Measurements from ENCODE around the gene SLC22A12. TPM values are rescaled to one million over a fixed set of nuclear protein-coding genes. Genes with fewer than 3 reads are reported as not detected.

Gene SLC22A12
- total and polyA plus RNA-seq, 2 donors (not counting 3 experiments of a cell fraction or from before 2014, with no cell fraction given): not detected

- Histone ChIP-seq H3K27ac (ENCODE audit: insufficient read depth, low read depth, low read length) (no peak overlapping the region), H3K9me3 (replicated peaks; ENCODE audit: control insufficient read depth, insufficient read depth, low read length) (no peaks in the 10 kb centered on the region), H4K20me1 (replicated peaks; ENCODE audit: control insufficient read depth, extremely low read depth, insufficient read depth, low read length) (no peaks in the 10 kb centered on the region), H3K4me3 (replicated peaks in 1 of 3; ENCODE audit: insufficient read depth in 1 of 3, low read depth in 1 of 3, low read length in 3 of 3) (no peak overlapping the region), H3K36me3 (ENCODE audit: control insufficient read depth in 2 of 2, extremely low read depth in 1 of 2, insufficient read depth in 2 of 2, low read length in 2 of 2) (no peaks in the 10 kb centered on the region), H3K4me1 (ENCODE audit: control insufficient read depth, extremely low read depth, insufficient read depth, low read length) (peaks cover 10% of the 10 kb centered on the region), H3K27me3 (ENCODE audit: control insufficient read depth in 2 of 2, insufficient read depth in 2 of 2, low read length in 2 of 2) (no peaks in the 10 kb centered on the region), H3K9me1 (replicated peaks; ENCODE audit: control insufficient read depth, extremely low read depth, insufficient read depth, low read length) (no peaks in the 10 kb centered on the region), H3K9ac (replicated peaks; ENCODE audit: extremely low read depth, insufficient read depth, low read length) (no peak overlapping the region), H3K4me2 (ENCODE audit: insufficient read depth, low read length) (no peak overlapping the region), H3K79me2 (ENCODE audit: control insufficient read depth, insufficient read depth, low read length) (no peaks in the 10 kb centered on the region), H2AFZ (ENCODE audit: low read depth, low read length) (no peak overlapping the region)
- TF ChIP-seq GATA2 (IDR thresholded peaks at IDR 0.05; ENCODE audit: insufficient read depth, insufficient read length, low read depth, low read length): no peak
- TF ChIP-seq EZH2 (IDR thresholded peaks at IDR 0.05; ENCODE audit: borderline replicate concordance, low read depth, low read length, severe bottlenecking): no peak
- dilution Hi-C loops (cut with MboI; ENCODE audit: extremely low pct_ligation_motif_present, low sequenced_read_pairs) (no loop called here), intact Hi-C loops (cut with micrococcal nuclease) (no loop called here)
- ChIA-PET CTCF (interaction anchor here (2.0 to 2.6 kb wide), 2 partner anchors 19 to 97 kb away, joined by 4 to 10 read pairs; no protein-coding TSS in a partner anchor), POLR2A (no interaction called here)
- FAIRE-seq (no peak), DNase-seq (ENCODE audit: low read depth, low spot score) (no peak)
- BruUV-seq (replicated peaks): no TSS peak
These were observed 44.4 kb upstream of the SLC22A12 start for GRCh38 chr11:64546600-64546999.

GRCh38 chr11:64549969-64550368 is 41.1 kb upstream of the SLC22A12 start:
- CTCF ChIA-PET: interaction anchor here (0.7 to 1.2 kb wide), 2 partner anchors 98 to 103 kb away, joined by 4 to 5 read pairs; no protein-coding TSS in a partner anchor
- DNase-seq (ENCODE audit: low read depth, low spot score) (no peak), FAIRE-seq (no peak)
- Histone ChIP-seq H3K79me2 (ENCODE audit: control insufficient read depth, insufficient read depth, low read length) (no peaks in the 10 kb centered on the region), H3K36me3 (ENCODE audit: control insufficient read depth in 2 of 2, extremely low read depth in 1 of 2, insufficient read depth in 2 of 2, low read length in 2 of 2) (no peaks in the 10 kb centered on the region), H3K4me1 (ENCODE audit: control insufficient read depth, extremely low read depth, insufficient read depth, low read length) (peaks cover 20% of the 10 kb centered on the region), H3K9ac (replicated peaks; ENCODE audit: extremely low read depth, insufficient read depth, low read length) (no peak overlapping the region), H3K9me1 (replicated peaks; ENCODE audit: control insufficient read depth, extremely low read depth, insufficient read depth, low read length) (no peaks in the 10 kb centered on the region), H3K4me3 (replicated peaks in 1 of 3; ENCODE audit: insufficient read depth in 1 of 3, low read depth in 1 of 3, low read length in 3 of 3) (no peak overlapping the region), H4K20me1 (replicated peaks; ENCODE audit: control insufficient read depth, extremely low read depth, insufficient read depth, low read length) (no peaks in the 10 kb centered on the region), H3K4me2 (ENCODE audit: insufficient read depth, low read length) (no peak overlapping the region), H3K27ac (ENCODE audit: insufficient read depth, low read depth, low read length) (no peak overlapping the region), H3K27me3 (ENCODE audit: control insufficient read depth in 2 of 2, insufficient read depth in 2 of 2, low read length in 2 of 2) (no peaks in the 10 kb centered on the region), H2AFZ (ENCODE audit: low read depth, low read length) (no peak overlapping the region), H3K9me3 (replicated peaks; ENCODE audit: control insufficient read depth, insufficient read depth, low read length) (no peaks in the 10 kb centered on the region)
- BruUV-seq (replicated peaks): no TSS peak
- TF ChIP-seq MAX (IDR thresholded peaks at IDR 0.05; ENCODE audit: insufficient read depth, insufficient read length): no peak
- no peak for TF ChIP-seq JUN (IDR thresholded peaks at IDR 0.05; ENCODE audit: borderline replicate concordance, insufficient read depth, insufficient read length, low read depth)
- no peak for TF ChIP-seq POLR2AphosphoS5 (IDR thresholded peaks at IDR 0.05; ENCODE audit: insufficient read depth, low read depth, low read length)
- TF ChIP-seq FOS (IDR thresholded peaks at IDR 0.05; ENCODE audit: borderline replicate concordance, insufficient read depth, low read length): no peak
- TF ChIP-seq POLR2A (IDR thresholded peaks at IDR 0.05; ENCODE audit: low read depth, low read length): no peak
- no peak for TF ChIP-seq EZH2 (IDR thresholded peaks at IDR 0.05; ENCODE audit: borderline replicate concordance, low read depth, low read length, severe bottlenecking)
- no peak for TF ChIP-seq GATA2 (IDR thresholded peaks at IDR 0.05; ENCODE audit: insufficient read depth, insufficient read length, low read depth, low read length)
- no peak for TF ChIP-seq MYC (IDR thresholded peaks at IDR 0.05; ENCODE audit: low read depth, low read length)
- no peak for TF ChIP-seq CTCF (IDR thresholded peaks at IDR 0.05; ENCODE audit: extremely low read depth in 1 of 2, insufficient read depth in 1 of 2, low read depth in 1 of 2, low read length in 2 of 2)
- dilution Hi-C loops (cut with MboI; ENCODE audit: extremely low pct_ligation_motif_present, low sequenced_read_pairs) (no loop called here), intact Hi-C loops (cut with micrococcal nuclease) (no loop called here)
- POLR2A ChIA-PET: no interaction called here
